Osteoblast (primary cell): Measurements from ENCODE around the gene EFNA2. TPM values are rescaled to one million over a fixed set of nuclear protein-coding genes. Genes with fewer than 3 reads are reported as not detected.
A peak's percentile ranks its signal among the peaks of the same experiment; 100 is the strongest.

Source experiments
- DNase-seq: peaks from one replicate; pipeline ENCODE4 v3.0.0; 2011; ENCODE audit warnings: low spot score, mixed read lengths; ENCODE audit not compliant: insufficient read length; ENCODE audit errors: missing footprints
- H2AFZ ChIP-seq: 2 replicates; pipeline ENCODE4 v1.6.0; 2011; ENCODE audit warnings: mild to moderate bottlenecking, low read length
- H3K27ac ChIP-seq: 2 replicates; pipeline ENCODE4 v1.5.1; 2011; ENCODE audit warnings: mild to moderate bottlenecking, low read depth, low read length, moderate library complexity
- H3K27me3 ChIP-seq: 2 replicates; pipeline ENCODE4 v1.6.0; 2012; ENCODE audit warnings: mild to moderate bottlenecking, control low read depth, inconsistent platforms, low read length, moderate library complexity; ENCODE audit not compliant: insufficient read depth
- H3K36me3 ChIP-seq: 2 replicates; pipeline ENCODE4 v1.5.1; 2011; ENCODE audit warnings: mild to moderate bottlenecking, low read length, control low read depth, moderate library complexity; ENCODE audit not compliant: insufficient read depth
- H3K4me1 ChIP-seq: 2 replicates; pipeline ENCODE4 v1.5.1; 2011; ENCODE audit warnings: mild to moderate bottlenecking, low read length, control low read depth, moderate library complexity; ENCODE audit not compliant: insufficient read depth
- H3K4me2 ChIP-seq: 2 replicates; pipeline ENCODE4 v1.6.0; 2011; ENCODE audit warnings: mild to moderate bottlenecking, low read length; ENCODE audit not compliant: insufficient read depth
- H3K4me3 ChIP-seq: fragments of 200-600 bp; sonication (generic); 3 replicates; pipeline ENCODE4 v1.5.1; 2012; ENCODE audit warnings: mild to moderate bottlenecking, low read length, inconsistent platforms; ENCODE audit not compliant: insufficient read depth
- H3K79me2 ChIP-seq: 2 replicates; pipeline ENCODE4 v1.6.0; 2012; ENCODE audit warnings: mild to moderate bottlenecking, low read length, control low read depth, inconsistent platforms; ENCODE audit not compliant: insufficient read depth
- H3K9me3 ChIP-seq: 2 replicates; pipeline ENCODE4 v1.5.1; 2011; ENCODE audit warnings: low read depth, low read length, control low read depth
- H4K20me1 ChIP-seq: 2 replicates; pipeline ENCODE4 v1.6.0; 2012; ENCODE audit warnings: mild to moderate bottlenecking, low read length, control low read depth; ENCODE audit not compliant: insufficient read depth
- total RNA-seq: library from RNA; depleted of rRNA; stranded (reverse); fragments of >200 nt; gene quantifications from 2 replicates; pipeline ENCODE4 v1.2.3, GENCODE V29; 2012
- TF ChIP-seq, protein P1 (sequence below): IDR thresholded peaks from 2 replicates; pipeline ENCODE4 v1.5.1; 2011; ENCODE audit warnings: mild to moderate bottlenecking, low read depth, low read length, moderate library complexity; ENCODE audit errors: extremely low read depth

Gene EFNA2
- total RNA-seq, 1 donor = not detected

GRCh38 chr19:1274081-1274851 is 11.4 kb upstream of the EFNA2 start:
- Histone ChIP-seq H3K9me3 (no peaks in the 10 kb centered on the region), H3K4me3 (peak overlapping the region; percentile 77), H3K79me2 (peaks cover 61% of the 10 kb centered on the region), H3K36me3 (peaks cover 61% of the 10 kb centered on the region), H2AFZ (no peak overlapping the region), H3K4me2 (peak overlapping the region; percentile 66), H3K27me3 (no peaks in the 10 kb centered on the region), H3K4me1 (peaks cover 45% of the 10 kb centered on the region), H3K27ac (peak overlapping the region; percentile 86), H4K20me1 (peaks cover 39% of the 10 kb centered on the region)
- TF ChIP-seq, protein P1, sequence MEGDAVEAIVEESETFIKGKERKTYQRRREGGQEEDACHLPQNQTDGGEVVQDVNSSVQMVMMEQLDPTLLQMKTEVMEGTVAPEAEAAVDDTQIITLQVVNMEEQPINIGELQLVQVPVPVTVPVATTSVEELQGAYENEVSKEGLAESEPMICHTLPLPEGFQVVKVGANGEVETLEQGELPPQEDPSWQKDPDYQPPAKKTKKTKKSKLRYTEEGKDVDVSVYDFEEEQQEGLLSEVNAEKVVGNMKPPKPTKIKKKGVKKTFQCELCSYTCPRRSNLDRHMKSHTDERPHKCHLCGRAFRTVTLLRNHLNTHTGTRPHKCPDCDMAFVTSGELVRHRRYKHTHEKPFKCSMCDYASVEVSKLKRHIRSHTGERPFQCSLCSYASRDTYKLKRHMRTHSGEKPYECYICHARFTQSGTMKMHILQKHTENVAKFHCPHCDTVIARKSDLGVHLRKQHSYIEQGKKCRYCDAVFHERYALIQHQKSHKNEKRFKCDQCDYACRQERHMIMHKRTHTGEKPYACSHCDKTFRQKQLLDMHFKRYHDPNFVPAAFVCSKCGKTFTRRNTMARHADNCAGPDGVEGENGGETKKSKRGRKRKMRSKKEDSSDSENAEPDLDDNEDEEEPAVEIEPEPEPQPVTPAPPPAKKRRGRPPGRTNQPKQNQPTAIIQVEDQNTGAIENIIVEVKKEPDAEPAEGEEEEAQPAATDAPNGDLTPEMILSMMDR = no peak
- no peak for DNase-seq

GRCh38 chr19:1274852-1275259 is 10.8 kb upstream of the EFNA2 start:
- Histone ChIP-seq H3K27ac (peak overlapping the region; percentile 86), H3K79me2 (peaks cover 61% of the 10 kb centered on the region), H3K4me3 (peak overlapping the region; percentile 77), H3K9me3 (no peaks in the 10 kb centered on the region), H3K27me3 (no peaks in the 10 kb centered on the region), H2AFZ (no peak overlapping the region), H3K4me2 (peak overlapping the region; percentile 66), H3K4me1 (peaks cover 44% of the 10 kb centered on the region), H4K20me1 (peaks cover 42% of the 10 kb centered on the region), H3K36me3 (peaks cover 67% of the 10 kb centered on the region)
- DNase-seq = no peak
- TF ChIP-seq, protein P1 = no peak

DNA sequence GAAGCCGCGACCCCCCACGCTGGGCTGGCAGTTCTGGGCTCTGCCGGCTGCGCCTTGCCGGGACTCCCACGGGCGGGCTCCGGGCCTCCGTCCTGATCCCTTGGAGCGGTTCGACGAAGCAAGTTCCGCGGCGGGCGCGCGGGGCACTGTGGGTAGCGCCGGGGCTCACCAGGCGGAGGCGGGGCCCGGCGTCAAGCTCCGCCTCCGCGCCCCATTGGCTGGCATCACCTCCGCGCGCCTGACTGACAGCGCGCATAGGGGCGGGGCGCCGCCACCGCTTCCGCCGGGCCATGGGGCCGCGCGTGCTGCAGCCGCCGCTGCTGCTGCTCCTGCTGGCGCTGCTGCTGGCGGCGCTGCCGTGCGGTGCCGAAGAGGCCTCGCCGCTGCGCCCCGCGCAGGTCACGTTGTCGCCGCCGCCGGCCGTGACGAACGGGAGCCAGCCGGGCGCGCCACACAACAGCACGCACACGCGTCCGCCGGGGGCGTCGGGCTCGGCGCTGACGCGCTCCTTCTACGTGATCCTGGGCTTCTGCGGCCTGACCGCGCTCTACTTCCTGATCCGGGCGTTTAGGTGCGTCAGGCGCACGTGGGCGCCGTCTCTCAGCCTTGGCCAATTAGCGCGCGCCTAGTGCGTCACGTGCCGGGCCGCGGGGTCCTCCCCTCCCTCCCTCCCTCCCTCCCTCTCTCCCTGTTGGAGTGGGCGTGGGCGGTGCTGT is 10.3 kb upstream of the EFNA2 start, which contains the start of gene FAM174C:
Gene FAM174C, plus strand, starts transcription at position 271 of the 716 bp plus-strand sequence. Its CDS starts 20 bp downstream, at position 291.
- Histone ChIP-seq H3K9me3 (no peaks in the 10 kb centered on the region), H3K36me3 (peaks cover 68% of the 10 kb centered on the region), H3K27me3 (no peaks in the 10 kb centered on the region), H2AFZ (peak within 1 kb of the TSS; percentile 47), H3K4me2 (peak within 1 kb of the TSS; percentile 92), H3K79me2 (peaks cover 56% of the 10 kb centered on the region), H3K4me3 (peak within 1 kb of the TSS; percentile 77), H3K27ac (peak within 1 kb of the TSS; percentile 86), H4K20me1 (peaks cover 44% of the 10 kb centered on the region), H3K4me1 (peaks cover 38% of the 10 kb centered on the region)
- peak; percentile 100 for DNase-seq
- TF ChIP-seq, protein P1 = no peak
